Endodermal cell (in vitro differentiated cells): ENCODE data around the gene SULT1A2. TPM values are rescaled to one million over a fixed set of nuclear protein-coding genes. Genes with fewer than 3 reads are reported as not detected.
A peak's percentile ranks its signal among the peaks of the same experiment; 100 is the strongest.

Source experiments
- DNase-seq: peaks from one replicate; pipeline ENCODE4 v3.0.0-alpha.2; 2017
- H3K27ac ChIP-seq: 2 replicates; pipeline ENCODE4 v1.5.1; 2013; ENCODE audit warnings: mild to moderate bottlenecking, low read depth, low read length, moderate library complexity
- H3K27me3 ChIP-seq: 2 replicates; pipeline ENCODE4 v1.6.1; 2013; ENCODE audit warnings: mild to moderate bottlenecking, low read length, moderate library complexity; ENCODE audit not compliant: insufficient read depth, control insufficient read depth, poor library complexity, severe bottlenecking
- H3K36me3 ChIP-seq: 2 replicates; pipeline ENCODE4 v1.7.0; 2013; ENCODE audit warnings: mild to moderate bottlenecking, low read length, moderate library complexity; ENCODE audit not compliant: control insufficient read depth, insufficient read depth
- H3K4me1 ChIP-seq: one replicate; pipeline ENCODE4 v1.7.0; 2013; ENCODE audit warnings: low read length; ENCODE audit not compliant: control insufficient read depth, insufficient read depth
- H3K4me3 ChIP-seq: 2 replicates; pipeline ENCODE4 v1.5.1; 2013; ENCODE audit warnings: mild to moderate bottlenecking, low read length, moderate library complexity
- H3K9ac ChIP-seq: 2 replicates; pipeline ENCODE4 v1.6.1; 2013; ENCODE audit warnings: mild to moderate bottlenecking, low read length, moderate library complexity; ENCODE audit not compliant: poor library complexity, severe bottlenecking; ENCODE audit errors: extremely low read depth
- H3K9me3 ChIP-seq: 2 replicates; pipeline ENCODE4 v1.6.1; 2013; ENCODE audit warnings: mild to moderate bottlenecking, low read length, moderate library complexity; ENCODE audit not compliant: control insufficient read depth
- H3K27ac Mint-ChIP-seq: 2 replicates; pipeline ENCODE4 v1.8.0; 2020; ENCODE audit warnings: mixed read lengths
- H3K27me3 Mint-ChIP-seq: 2 replicates; pipeline ENCODE4 v1.8.0; 2021; ENCODE audit warnings: mild to moderate bottlenecking, mixed read lengths; ENCODE audit not compliant: insufficient read depth
- H3K36me3 Mint-ChIP-seq: 2 replicates; pipeline ENCODE4 v1.8.0; 2020; ENCODE audit warnings: low read depth, mixed read lengths
- H3K4me1 Mint-ChIP-seq: 2 replicates; pipeline ENCODE4 v1.8.0; 2020; ENCODE audit warnings: mixed read lengths
- H3K4me3 Mint-ChIP-seq: 2 replicates; pipeline ENCODE4 v1.8.0; 2020; ENCODE audit warnings: mild to moderate bottlenecking, moderate library complexity, mixed read lengths
- H3K9me3 Mint-ChIP-seq: 2 replicates; pipeline ENCODE4 v1.8.0; 2020; ENCODE audit warnings: mild to moderate bottlenecking, mixed read lengths
- WGBS, 2 experiments: methylation state at CpG; one replicate each; pipeline versions ENCODE4 v1.1.5 to v1.1.7; 2013; ENCODE audit warnings: missing lambda C conversion rate in 2 of 2, mixed read lengths in 1 of 2; ENCODE audit not compliant: insufficient coverage in 1 of 2, insufficient read length in 1 of 2; 5-methylcytosine and 5-hydroxymethylcytosine counted together
- total RNA-seq, 2 donors: library from RNA; stranded (reverse); fragmentation: NEBNext Ultra II Directional in 1 of 2; extraction: Animal tissue kit (Norgen Biotek cat#: 25700) in 1 of 2; gene quantifications; 2 replicates in 1 of 2; 3 replicates in 1 of 2; pipeline ENCODE4 v1.2.1, GENCODE V29; 2021
- TF ChIP-seq, protein P1 (sequence below): fragments of 200-600 bp; sonication (generic); conservative IDR thresholded peaks from 2 replicates; pipeline ENCODE4 v1.5.0; 2021; ENCODE audit warnings: antibody characterized with exemption, mild to moderate bottlenecking

Gene SULT1A2
- total RNA-seq, 2 donors from 2014 or later = 0.29 to 1.9 TPM

DNA sequence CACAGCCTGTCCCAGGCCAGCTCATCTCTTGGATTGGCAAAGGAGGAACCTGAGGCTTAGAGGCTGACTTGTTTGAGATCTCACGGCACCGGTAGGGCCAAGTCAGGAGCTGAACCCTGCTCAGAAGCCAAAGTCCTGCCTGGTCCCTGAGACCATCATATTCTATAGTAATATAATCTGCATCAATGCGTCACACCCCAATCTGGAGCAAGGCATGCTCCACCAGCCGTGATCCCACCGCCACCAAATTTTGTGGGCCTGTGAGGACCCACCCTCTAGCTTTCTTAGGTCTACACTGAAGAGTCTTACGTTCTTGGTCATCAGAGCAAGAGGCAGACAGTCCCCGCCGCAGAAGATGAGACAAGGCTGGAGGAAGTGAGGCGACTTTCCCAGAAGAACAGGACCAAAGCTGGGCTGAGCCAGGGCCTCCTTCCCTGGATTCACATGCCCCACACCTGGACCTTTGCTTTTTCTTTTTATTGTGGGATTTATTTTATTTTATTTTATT, 10.3 kb upstream of the SULT1A2 start:
- H3K4me1 Mint-ChIP-seq = no peaks in the 10 kb centered on the region

DNA sequence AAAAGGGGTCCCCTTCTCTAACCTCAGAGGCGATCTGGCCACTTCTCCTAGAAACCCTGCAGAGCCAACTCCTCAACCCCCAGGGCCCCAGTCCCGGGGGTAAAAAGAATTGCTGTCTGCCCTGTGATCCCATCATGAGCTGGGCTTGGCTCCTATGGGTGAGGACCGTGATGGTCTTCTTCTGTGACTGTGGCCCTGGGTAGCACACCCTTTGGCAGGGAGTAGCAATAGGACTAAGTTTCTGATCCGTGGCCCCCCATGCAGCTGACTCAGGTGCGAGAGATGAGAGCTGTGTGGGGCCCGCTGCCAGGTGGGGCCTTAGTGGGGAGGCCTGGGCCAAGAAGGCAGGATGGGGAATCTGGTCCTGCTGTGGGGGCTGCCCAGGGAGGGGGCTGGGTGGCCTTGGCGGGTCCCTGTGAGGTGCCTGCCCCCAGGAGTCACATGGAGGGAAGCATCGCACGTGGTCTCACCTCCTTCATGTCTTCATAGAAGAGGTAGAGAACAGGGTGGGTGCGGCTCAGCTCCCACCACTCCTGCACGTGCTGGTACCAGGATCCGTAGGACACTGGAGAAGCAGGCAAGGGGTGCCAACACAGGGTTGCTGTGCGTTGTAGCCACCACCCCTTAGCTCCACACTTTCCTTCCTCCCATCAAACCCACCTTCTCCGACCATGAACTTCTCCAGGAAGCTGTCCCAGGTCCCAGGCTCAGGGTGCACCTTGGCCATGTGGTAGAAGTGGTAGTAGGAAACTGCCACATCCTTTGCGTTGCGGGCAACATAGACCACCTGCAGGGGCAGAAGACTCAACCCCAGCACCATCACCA, 9.7 kb upstream of the SULT1A2 start:
- H3K27ac Mint-ChIP-seq = no peak overlapping the region
- no peaks in the 10 kb centered on the region for H3K36me3 Mint-ChIP-seq
- Histone ChIP-seq H3K9ac (no peak overlapping the region), H3K4me3 (no peak overlapping the region), H3K27me3 (no peaks in the 10 kb centered on the region), H3K4me1 (no peaks in the 10 kb centered on the region), H3K9me3 (no peaks in the 10 kb centered on the region), H3K27ac (no peak overlapping the region), H3K36me3 (no peaks in the 10 kb centered on the region)
- H3K9me3 Mint-ChIP-seq = no peaks in the 10 kb centered on the region
- H3K4me1 Mint-ChIP-seq = no peaks in the 10 kb centered on the region
- no peak overlapping the region for H3K4me3 Mint-ChIP-seq
- TF ChIP-seq, protein P1, sequence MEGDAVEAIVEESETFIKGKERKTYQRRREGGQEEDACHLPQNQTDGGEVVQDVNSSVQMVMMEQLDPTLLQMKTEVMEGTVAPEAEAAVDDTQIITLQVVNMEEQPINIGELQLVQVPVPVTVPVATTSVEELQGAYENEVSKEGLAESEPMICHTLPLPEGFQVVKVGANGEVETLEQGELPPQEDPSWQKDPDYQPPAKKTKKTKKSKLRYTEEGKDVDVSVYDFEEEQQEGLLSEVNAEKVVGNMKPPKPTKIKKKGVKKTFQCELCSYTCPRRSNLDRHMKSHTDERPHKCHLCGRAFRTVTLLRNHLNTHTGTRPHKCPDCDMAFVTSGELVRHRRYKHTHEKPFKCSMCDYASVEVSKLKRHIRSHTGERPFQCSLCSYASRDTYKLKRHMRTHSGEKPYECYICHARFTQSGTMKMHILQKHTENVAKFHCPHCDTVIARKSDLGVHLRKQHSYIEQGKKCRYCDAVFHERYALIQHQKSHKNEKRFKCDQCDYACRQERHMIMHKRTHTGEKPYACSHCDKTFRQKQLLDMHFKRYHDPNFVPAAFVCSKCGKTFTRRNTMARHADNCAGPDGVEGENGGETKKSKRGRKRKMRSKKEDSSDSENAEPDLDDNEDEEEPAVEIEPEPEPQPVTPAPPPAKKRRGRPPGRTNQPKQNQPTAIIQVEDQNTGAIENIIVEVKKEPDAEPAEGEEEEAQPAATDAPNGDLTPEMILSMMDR = no peak
- no peaks in the 10 kb centered on the region for H3K27me3 Mint-ChIP-seq
- DNase-seq = peak; percentile 27
- 83 to 85% methylated on average over 4 to 14 of the region's 16 CpGs for WGBS, 2 experiments

More for the DNA sequence above, 10.3 kb upstream of the SULT1A2 start:
- Mint-ChIP-seq H3K36me3 (no peaks in the 10 kb centered on the region), H3K4me3 (no peak overlapping the region), H3K27ac (no peak overlapping the region), H3K9me3 (no peaks in the 10 kb centered on the region), H3K27me3 (no peaks in the 10 kb centered on the region)
- Histone ChIP-seq H3K9ac (no peak overlapping the region), H3K36me3 (no peaks in the 10 kb centered on the region), H3K4me3 (no peak overlapping the region), H3K4me1 (no peaks in the 10 kb centered on the region), H3K9me3 (no peaks in the 10 kb centered on the region), H3K27me3 (no peaks in the 10 kb centered on the region), H3K27ac (no peak overlapping the region)
- TF ChIP-seq, protein P1 = no peak
- 89 to 93% methylated on average over 5 to 9 of the region's 9 CpGs for WGBS, 2 experiments
- DNase-seq = peak; percentile 20

DNA sequence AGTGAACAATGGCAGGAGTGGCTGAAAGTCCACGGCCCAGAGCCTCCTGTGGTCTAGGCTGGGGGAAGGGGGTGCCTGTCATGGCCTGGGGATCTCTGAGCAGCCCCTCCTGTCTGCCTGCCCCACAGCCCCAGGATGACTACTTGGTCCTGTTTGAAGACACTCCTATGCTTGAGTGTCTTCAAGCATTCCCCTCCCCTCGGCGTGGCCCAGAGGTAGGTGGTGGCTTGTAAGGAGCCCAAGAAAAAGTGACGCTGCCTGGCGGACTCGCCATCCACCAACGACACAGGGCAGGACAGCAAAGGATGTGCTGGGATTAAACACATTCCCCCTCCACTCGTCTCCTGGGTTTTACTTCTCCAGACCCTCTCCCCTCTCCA, 7.3 kb upstream of the SULT1A2 start:
- Mint-ChIP-seq H3K4me3 (no peak overlapping the region), H3K4me1 (no peaks in the 10 kb centered on the region), H3K9me3 (no peaks in the 10 kb centered on the region), H3K27ac (no peak overlapping the region), H3K27me3 (peaks cover 2% of the 10 kb centered on the region), H3K36me3 (no peaks in the 10 kb centered on the region)
- Histone ChIP-seq H3K9me3 (no peaks in the 10 kb centered on the region), H3K27ac (no peak overlapping the region), H3K9ac (no peak overlapping the region), H3K36me3 (no peaks in the 10 kb centered on the region), H3K4me3 (no peak overlapping the region), H3K4me1 (no peaks in the 10 kb centered on the region), H3K27me3 (no peaks in the 10 kb centered on the region)
- DNase-seq = no peak
- WGBS, 2 experiments = 80 to 95% methylated on average over 1 to 6 of the region's 8 CpGs
- TF ChIP-seq, protein P1 = no peak
